HG03025 (cell line): ENCODE data around the gene ITSN2.
"Not testable (repeated sequence)": the region's sequence is repeated elsewhere in the genome, so short reads cannot be mapped to it uniquely, and the experiment has no call there.

ENCODE experiments used
- ATAC-seq: cut with Tn5 transposase; IDR thresholded peaks from one replicate; pipeline ENCODE4 v1.9.1; 2021; ENCODE audit warnings: mild to moderate bottlenecking, moderate library complexity; ENCODE audit not compliant: unreplicated experiment, low FRiP score

The ITSN2 gene

DNA sequence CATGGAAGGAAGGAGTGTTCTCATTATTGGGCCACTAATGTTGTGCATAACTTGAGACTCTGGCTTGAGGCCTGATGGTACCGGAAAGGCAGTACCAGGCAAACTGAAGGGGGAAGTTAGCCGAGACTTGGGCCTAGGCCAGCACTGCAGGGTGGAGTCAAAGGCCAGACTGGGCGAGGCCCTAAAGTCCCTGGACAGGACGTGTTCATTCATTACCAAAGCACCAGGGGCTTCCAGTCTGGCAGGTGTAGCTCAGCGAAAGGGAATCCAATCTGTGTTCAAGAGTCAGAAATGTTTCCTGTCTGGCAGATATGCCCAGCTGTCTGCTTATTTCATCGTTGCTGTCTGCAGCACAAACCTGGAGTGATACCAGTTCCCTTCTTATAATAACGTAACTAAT lies 4.7 kb upstream of the ITSN2 start:
- no peak for ATAC-seq

- ATAC-seq, result no peak
Measured at GRCh38 chr2:24363301-24363700, 3.0 kb upstream of the ITSN2 start.

DNA sequence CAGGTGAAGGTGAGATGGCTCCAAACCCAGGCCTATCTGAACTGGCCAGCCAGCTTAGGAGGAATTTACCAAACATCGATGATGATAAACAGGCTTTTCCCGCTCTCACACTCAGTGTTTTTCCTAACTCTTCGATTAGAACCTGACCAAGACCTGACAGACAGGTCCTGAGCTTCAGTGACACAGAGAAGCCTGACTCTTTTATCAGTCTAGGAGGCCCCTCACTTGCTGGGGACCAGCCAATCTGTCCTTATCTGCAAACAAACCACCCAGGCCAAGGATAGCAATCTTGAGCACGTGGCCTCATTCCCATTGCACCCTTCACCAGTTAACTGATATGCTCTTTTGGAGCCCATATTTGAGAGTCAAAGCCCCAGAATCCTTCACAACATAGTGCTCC lies 1.9 kb upstream of the ITSN2 start:
- no peak for ATAC-seq

GRCh38 chr2:24360963-24361330 lies 611 bp upstream of the ITSN2 start:
- no peak for ATAC-seq

GRCh38 chr2:24359129-24360049 lies 947 bp downstream of the ITSN2 start:
- peak; percentile 10 for ATAC-seq

GRCh38 chr2:24357767-24358166 lies 2.6 kb downstream of the ITSN2 start:
- ATAC-seq, result not testable (repeated sequence)

- ATAC-seq, result not testable (repeated sequence)
Measured at GRCh38 chr2:24357115-24357514, 3.2 kb downstream of the ITSN2 start.

GRCh38 chr2:24354957-24355356 lies 5.4 kb downstream of the ITSN2 start:
- ATAC-seq, result no peak

- ATAC-seq, result no peak
Measured at GRCh38 chr2:24354395-24354794, 5.9 kb downstream of the ITSN2 start.

DNA sequence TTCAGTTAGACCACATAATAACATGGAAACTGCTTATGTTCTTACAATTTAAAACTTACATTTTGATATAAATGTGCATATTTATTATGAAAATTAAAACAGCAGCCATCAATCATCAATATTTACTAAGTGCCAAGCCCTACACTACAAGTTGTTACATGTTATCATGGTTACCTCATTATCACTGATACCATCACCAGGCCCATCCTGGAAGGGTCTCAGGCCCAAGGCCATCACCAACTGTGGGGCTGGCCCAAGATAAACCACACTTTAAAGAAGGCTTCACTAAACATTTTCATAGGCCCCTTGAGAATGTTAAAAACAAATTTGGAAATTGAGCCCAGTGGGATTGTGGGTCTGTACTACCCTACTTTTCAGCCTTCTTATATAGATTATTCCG lies 6.4 kb downstream of the ITSN2 start:
- ATAC-seq, result no peak

- ATAC-seq, result no peak
Measured at GRCh38 chr2:24353364-24353763, 7.0 kb downstream of the ITSN2 start.

DNA sequence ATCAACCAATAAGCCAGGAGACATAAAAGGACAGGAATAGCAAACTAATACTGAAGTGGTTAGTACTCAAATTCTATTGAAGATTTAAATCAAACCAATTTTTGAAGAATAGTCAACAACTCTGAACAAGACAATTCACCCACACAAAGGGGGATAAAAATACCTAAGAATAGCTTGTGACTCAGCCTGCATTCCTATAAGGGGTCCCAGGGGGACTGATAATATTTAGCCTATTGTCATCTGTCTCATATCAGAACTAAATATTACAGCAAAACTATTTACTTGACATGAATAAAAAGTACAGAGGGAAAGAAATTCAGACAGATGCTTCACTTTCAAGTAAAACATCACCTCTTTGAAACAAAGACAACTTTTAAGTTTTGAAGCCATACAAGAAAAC lies 7.7 kb downstream of the ITSN2 start:
- ATAC-seq, result no peak

DNA sequence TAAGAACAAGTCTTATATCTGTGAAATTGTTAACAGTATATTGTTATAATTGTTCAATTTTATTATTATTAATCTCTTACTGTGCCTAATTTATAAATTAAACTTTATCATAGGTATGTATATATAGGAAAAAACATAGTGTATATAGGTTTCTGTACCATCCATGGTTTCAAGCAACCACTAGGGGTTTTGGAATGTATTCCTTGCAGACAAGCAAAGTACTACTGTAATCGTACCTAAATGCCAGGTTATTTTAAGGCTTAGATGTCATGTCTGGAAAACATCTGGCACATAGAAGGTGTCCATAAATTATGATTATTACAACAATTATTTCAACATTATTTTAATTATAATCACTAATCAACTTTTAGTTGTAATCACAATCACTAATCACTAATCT lies 8.4 kb downstream of the ITSN2 start:
- ATAC-seq, result no peak

- ATAC-seq, result no peak
Measured at GRCh38 chr2:24351627-24351938, 8.8 kb downstream of the ITSN2 start.

DNA sequence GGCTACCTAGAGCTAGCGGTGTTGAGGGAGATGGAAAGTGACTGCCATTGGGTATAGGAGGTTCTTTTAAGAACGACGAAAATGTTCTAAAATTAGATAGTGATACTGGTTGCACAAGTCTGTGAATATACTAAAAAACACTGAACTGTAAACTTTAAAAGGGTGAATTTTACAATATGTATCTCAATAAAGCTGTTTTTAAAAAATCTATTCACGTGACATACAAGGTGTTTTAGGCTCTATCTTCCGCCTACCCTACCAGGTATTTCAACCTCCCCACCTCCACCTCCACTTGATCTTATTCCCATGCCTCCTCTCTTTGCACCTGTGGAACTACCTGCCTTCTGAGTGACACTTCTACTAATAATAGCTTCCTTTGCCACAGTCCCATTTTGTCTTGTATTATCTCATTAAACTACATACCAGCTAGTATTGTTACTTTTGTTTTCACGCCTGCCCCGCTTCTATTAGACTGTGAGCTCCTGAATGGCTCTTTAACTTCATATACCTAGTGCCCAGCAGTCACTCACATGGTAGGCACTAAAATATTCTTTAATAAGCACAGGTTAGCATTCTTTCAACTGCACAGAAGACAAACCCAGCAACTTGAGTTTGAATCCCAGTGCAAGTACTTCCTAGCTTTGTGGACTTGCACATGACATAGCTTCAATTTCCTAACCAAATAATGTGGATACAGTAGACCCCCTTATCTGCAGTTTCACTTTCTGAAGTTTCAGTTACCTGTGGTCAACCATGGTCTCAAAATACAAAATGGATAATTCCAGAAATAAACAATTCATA lies 9.3 kb downstream of the ITSN2 start:
- ATAC-seq, result no peak

DNA sequence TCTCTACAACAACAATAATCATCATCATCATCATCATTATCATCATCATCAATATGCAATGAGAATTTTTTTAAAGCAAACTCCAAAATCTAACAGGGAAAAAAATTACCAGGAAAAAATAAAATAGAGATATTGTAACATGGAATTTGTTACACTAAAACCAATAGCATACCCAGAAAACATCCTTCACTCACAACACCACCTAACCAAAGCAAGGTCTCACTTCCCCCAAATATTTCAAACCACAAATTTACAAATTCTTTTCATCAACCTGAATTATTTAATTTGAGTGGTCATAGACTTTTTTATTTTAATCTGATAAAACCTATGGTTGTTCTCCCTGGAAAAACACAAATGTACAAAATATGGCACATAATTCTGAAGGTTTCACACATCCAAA lies 11.2 kb downstream of the ITSN2 start:
- no peak for ATAC-seq

DNA sequence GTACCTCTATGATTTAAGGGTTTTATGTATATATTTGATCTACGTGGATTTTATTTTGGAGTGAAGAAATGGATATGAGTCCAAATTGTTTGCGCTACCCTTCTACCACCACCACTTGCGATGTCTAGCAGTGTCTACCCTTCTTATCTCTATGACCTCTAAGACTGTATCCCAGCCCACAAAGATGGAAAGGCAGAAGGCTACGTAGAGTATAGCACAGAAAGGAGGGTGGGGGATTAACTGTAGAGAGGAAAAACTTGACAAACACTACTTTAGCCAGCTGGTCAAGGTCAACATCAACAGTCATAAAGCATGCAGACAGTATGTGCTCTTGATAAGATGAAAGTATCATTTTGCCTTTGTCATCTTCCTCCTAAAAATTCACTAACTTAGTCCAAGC lies 14.4 kb downstream of the ITSN2 start:
- no peak for ATAC-seq

GRCh38 chr2:24343225-24343882 lies 17.0 kb downstream of the ITSN2 start:
- ATAC-seq, result no peak

DNA sequence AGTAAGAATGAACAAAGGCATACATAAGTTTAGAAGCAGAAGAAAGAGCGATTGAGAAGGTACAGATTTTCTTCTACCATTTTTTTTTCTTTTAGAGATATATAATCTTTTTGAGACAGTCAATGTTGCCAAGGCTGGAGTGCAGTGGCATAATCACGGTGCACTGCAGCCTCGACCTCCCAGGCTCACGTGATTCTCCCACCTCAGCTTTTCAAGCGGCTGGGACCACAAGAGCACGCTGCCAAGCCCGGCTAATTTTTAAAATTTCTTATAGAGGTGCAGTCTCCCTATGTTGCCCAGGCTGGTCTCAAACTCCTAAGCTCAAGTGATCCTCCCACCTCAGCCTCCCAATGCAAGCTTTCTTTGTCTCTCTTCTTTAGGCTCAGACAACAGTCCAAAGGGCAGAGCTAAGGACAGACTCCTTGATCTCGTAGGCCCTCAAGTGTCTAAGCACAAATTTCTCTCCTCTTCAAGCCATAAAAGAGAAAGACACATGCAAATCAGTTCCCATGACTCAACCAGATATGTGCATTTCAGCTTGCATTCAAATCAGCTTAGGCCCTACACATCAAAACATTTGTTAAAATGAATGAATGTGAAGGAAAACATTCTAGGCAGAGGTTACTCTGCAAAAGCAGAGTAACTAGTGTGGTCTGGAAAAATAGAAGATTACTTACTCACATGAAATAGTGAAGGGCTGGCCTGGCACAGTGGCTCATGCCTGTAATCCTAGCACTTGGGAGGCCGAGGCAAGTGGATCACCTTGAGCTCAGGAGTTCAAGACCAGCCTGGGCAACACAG lies 18.0 kb downstream of the ITSN2 start:
- no peak for ATAC-seq

DNA sequence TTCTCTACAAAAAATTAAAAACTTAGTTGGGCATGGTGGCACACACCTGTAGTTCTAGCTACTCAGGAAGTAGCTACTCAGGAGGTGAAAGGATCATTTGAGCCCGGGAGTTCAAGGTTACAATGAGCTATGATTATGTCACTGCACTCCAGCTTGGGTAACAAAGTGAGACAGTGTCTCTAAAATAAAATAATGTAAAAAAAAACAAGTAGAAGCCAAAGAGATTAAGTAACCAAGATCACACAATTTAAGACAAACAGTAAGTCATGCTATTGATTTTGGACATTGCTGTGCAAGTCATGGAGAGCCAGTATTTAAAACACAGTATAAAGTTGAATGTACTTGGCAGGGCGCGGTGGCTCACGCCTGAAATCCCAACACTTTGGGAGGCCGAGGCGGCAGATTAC lies 20.5 kb downstream of the ITSN2 start:
- no peak for ATAC-seq

GRCh38 chr2:24339098-24339497 lies 21.2 kb downstream of the ITSN2 start:
- not testable (repeated sequence) for ATAC-seq
